GM23248 (cell line): ENCODE measurements around the gene IL20RA. TPM values are rescaled to one million over a fixed set of nuclear protein-coding genes. Genes with fewer than 3 reads are reported as not detected.
A peak's percentile ranks its signal among the peaks of the same experiment; 100 is the strongest.

Experiments
- DNase-seq: peaks from one replicate; pipeline ENCODE4 v3.0.0-alpha.2; 2015
- H2AFZ ChIP-seq: fragments of 200-600 bp; sonication (generic); 2 replicates; pipeline ENCODE4 v1.6.1; 2016; ENCODE audit warnings: antibody characterized with exemption
- H3F3A ChIP-seq: fragments of 200-600 bp; sonication (generic); 2 replicates; pipeline ENCODE4 v1.6.1; 2016; ENCODE audit warnings: mild to moderate bottlenecking, antibody characterized with exemption, mixed run types; ENCODE audit not compliant: insufficient read depth
- H3K27ac ChIP-seq: fragments of 200-600 bp; sonication (generic); 2 replicates; pipeline ENCODE4 v1.5.1; 2016; ENCODE audit warnings: mild to moderate bottlenecking
- H3K27me3 ChIP-seq: fragments of 200-600 bp; sonication (generic); replicated peaks from 2 replicates; pipeline ENCODE4 v1.6.1; 2016; ENCODE audit warnings: mild to moderate bottlenecking; ENCODE audit not compliant: insufficient read depth
- H3K36me3 ChIP-seq: fragments of 200-600 bp; sonication (generic); 2 replicates; pipeline ENCODE4 v1.6.1; 2016; ENCODE audit warnings: low read depth, mild to moderate bottlenecking
- H3K4me1 ChIP-seq: fragments of 200-600 bp; sonication (generic); 2 replicates; pipeline ENCODE4 v1.6.1; 2016; ENCODE audit warnings: mild to moderate bottlenecking; ENCODE audit not compliant: insufficient read depth
- H3K4me2 ChIP-seq: fragments of 200-600 bp; sonication (generic); one replicate; pipeline ENCODE4 v1.6.1; 2016; ENCODE audit warnings: mild to moderate bottlenecking; ENCODE audit not compliant: unreplicated experiment
- H3K4me3 ChIP-seq: fragments of 200-600 bp; sonication (generic); 2 replicates; pipeline ENCODE4 v1.5.1; 2016; ENCODE audit warnings: mild to moderate bottlenecking
- H3K79me2 ChIP-seq: fragments of 200-600 bp; sonication (generic); 2 replicates; pipeline ENCODE4 v1.6.1; 2016; ENCODE audit warnings: mild to moderate bottlenecking; ENCODE audit not compliant: insufficient read depth
- H3K9ac ChIP-seq: fragments of 200-600 bp; sonication (generic); 2 replicates; pipeline ENCODE4 v1.6.1; 2016; ENCODE audit warnings: mild to moderate bottlenecking
- H3K9me2 ChIP-seq: fragments of 200-600 bp; sonication (generic); 2 replicates; pipeline ENCODE4 v1.6.1; 2016; ENCODE audit warnings: mixed run types, mild to moderate bottlenecking, moderate library complexity; ENCODE audit not compliant: insufficient read depth
- H3K9me3 ChIP-seq: fragments of 200-600 bp; sonication (generic); one replicate; pipeline ENCODE4 v1.6.1; 2017; ENCODE audit warnings: low read depth
- H4K20me1 ChIP-seq: fragments of 200-600 bp; sonication (generic); 2 replicates; pipeline ENCODE4 v1.6.0; 2016; ENCODE audit not compliant: insufficient read depth
- EZH2 ChIP-seq: fragments of 200-600 bp; sonication (generic); IDR thresholded peaks from 2 replicates; pipeline ENCODE4 v1.6.1; 2018; ENCODE audit warnings: antibody characterized with exemption, mild to moderate bottlenecking; ENCODE audit not compliant: insufficient read depth, poor library complexity, severe bottlenecking
- EZH2phosphoT487 ChIP-seq: fragments of 200-600 bp; sonication (generic); IDR thresholded peaks from 2 replicates; pipeline ENCODE4 v1.6.1; 2018; ENCODE audit warnings: antibody characterized with exemption, moderate library complexity, mild to moderate bottlenecking, low read depth; ENCODE audit not compliant: insufficient read depth
- WGBS, 2 experiments: methylation state at CpG; one replicate each; pipeline ENCODE4 v1.1.6; 2015 to 2017; ENCODE audit warnings: low lambda C conversion rate in 2 of 2, low coverage in 1 of 2; ENCODE audit errors: missing lambda C conversion rate in 2 of 2; 5-methylcytosine and 5-hydroxymethylcytosine counted together
- in situ Hi-C: fragments of 300-500 bp; cut with MboI; formaldehyde crosslinking; loops from 2 replicates; pipeline ENCODE4 v1.15.0; 2020
- polyA plus RNA-seq: library from polyadenylated mRNA; unstranded; fragments of >200 nt; fragmentation: Nextera tagmentation; extraction: Ambion mirVana; gene quantifications from 2 replicates; pipeline ENCODE4 v1.2.1, GENCODE V29; 2016
- total RNA-seq: library from RNA; depleted of rRNA; stranded (reverse); fragments of >200 nt; shearing (Covaris generic); gene quantifications from 2 replicates; pipeline ENCODE4 v1.2.3, GENCODE V29; 2014

The IL20RA gene
- total and polyA plus RNA-seq, 2 experiments from 2014 or later: not detected

GRCh38 chr6:137043710-137044365 is 927 bp downstream of the IL20RA start:
- DNase-seq: peak; percentile 70
- Histone ChIP-seq H3K4me1 (no peaks in the 10 kb centered on the region), H3K4me2 (peak overlapping the region; percentile 84), H3K9ac (peak overlapping the region; percentile 69), H3K4me3 (peak overlapping the region; percentile 84), H4K20me1 (no peaks in the 10 kb centered on the region), H3K9me3 (no peaks in the 10 kb centered on the region), H2AFZ (peak overlapping the region; percentile 89), H3K27ac (no peak overlapping the region), H3K9me2 (no peaks in the 10 kb centered on the region), H3K79me2 (no peaks in the 10 kb centered on the region), H3K27me3 (peaks cover 13% of the 10 kb centered on the region; the same call in 1 of the 2 replicates), H3K36me3 (no peaks in the 10 kb centered on the region), H3F3A (no peaks in the 10 kb centered on the region)
- WGBS, 2 experiments: 6% methylated on average over 21 to 32 of the region's 42 CpGs
- in situ Hi-C loops: no loop called here
- TF ChIP-seq EZH2: no peak
- TF ChIP-seq EZH2phosphoT487: no peak

DNA sequence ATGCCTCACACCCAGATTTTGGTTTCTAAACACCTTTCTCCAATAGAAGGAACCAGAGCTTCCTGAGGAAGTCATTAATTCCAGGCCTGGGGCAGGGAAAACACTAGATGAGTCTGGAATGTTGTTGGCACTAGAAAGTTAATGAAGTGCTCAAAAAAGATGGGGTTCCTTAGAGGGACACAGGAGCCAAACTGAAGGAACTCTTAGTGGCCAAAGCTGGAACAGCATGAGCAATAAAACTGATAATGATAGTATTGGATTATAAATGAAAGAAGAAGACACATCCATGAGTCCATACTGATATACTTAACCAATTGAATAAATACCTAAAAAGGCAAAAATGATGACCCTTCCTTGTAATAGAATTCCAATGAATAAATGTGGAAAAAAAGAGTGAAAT is 4.4 kb downstream of the IL20RA start:
- Histone ChIP-seq H3K27me3 (peaks cover 13% of the 10 kb centered on the region; the same call in 1 of the 2 replicates), H3K4me1 (no peaks in the 10 kb centered on the region), H3K27ac (no peak overlapping the region), H3K4me3 (no peak overlapping the region), H2AFZ (no peak overlapping the region), H3K79me2 (no peaks in the 10 kb centered on the region), H3K36me3 (no peaks in the 10 kb centered on the region), H3K4me2 (no peak overlapping the region), H3F3A (no peaks in the 10 kb centered on the region), H3K9me3 (no peaks in the 10 kb centered on the region), H3K9ac (no peak overlapping the region), H3K9me2 (no peaks in the 10 kb centered on the region), H4K20me1 (no peaks in the 10 kb centered on the region)
- in situ Hi-C loops: no loop called here
- no peak for DNase-seq
- no peak for TF ChIP-seq EZH2
- no peak for TF ChIP-seq EZH2phosphoT487

- in situ Hi-C loops: no loop called here
- Histone ChIP-seq H3F3A (no peaks in the 10 kb centered on the region), H3K9ac (no peak overlapping the region), H4K20me1 (no peaks in the 10 kb centered on the region), H3K9me3 (no peaks in the 10 kb centered on the region), H3K4me2 (no peak overlapping the region), H3K36me3 (no peaks in the 10 kb centered on the region), H3K4me1 (no peaks in the 10 kb centered on the region), H3K27ac (no peak overlapping the region), H3K9me2 (no peaks in the 10 kb centered on the region), H2AFZ (no peak overlapping the region), H3K27me3 (peaks cover 13% of the 10 kb centered on the region; the same call in 1 of the 2 replicates), H3K79me2 (no peaks in the 10 kb centered on the region), H3K4me3 (no peak overlapping the region)
- TF ChIP-seq EZH2phosphoT487: no peak
- TF ChIP-seq EZH2: no peak
- no peak for DNase-seq
- WGBS, 2 experiments: 48 to 59% methylated on average over 4 of the region's 4 CpGs
Measured at GRCh38 chr6:137039010-137039409, 5.8 kb downstream of the IL20RA start.

DNA sequence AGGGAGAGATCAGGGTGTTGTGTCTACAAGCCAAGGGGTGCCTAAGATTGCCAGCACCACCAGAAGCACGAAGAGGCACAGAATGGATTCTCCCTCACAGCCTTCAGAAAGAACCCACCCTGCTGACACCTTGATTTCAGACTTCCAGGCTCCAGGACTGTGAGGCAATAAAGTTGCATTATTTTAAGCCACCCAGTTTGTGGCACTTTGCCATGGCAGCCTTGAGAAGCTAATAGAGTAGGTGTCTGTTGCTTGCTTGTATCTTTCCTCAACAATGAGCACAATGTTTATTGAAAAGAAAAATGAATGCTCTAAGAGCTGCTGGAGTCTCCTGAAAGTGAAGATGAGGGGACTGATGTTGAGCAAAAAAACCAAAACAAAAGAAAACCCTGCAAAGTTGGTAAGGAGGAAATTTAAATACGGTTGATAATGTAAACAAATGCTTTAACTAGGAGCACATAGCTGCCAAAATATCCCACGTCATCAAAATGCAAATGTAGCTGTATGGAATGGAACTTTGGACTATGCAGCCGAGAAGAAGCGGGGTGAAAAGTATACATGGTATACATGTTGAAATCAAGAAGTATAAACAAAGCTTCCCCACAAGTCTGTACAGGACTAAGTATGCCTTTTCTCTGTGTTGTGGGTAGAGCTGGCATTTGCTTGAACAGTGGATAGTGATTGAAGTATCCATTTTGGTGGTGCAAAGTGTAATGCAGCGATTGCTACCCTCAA is 8.0 kb downstream of the IL20RA start:
- Histone ChIP-seq H3K27ac (no peak overlapping the region), H3K4me3 (no peak overlapping the region), H3K4me1 (no peaks in the 10 kb centered on the region), H3F3A (no peaks in the 10 kb centered on the region), H3K9me2 (no peaks in the 10 kb centered on the region), H3K4me2 (no peak overlapping the region), H3K36me3 (no peaks in the 10 kb centered on the region), H3K27me3 (no peaks in the 10 kb centered on the region; the same call in 1 of the 2 replicates), H2AFZ (no peak overlapping the region), H4K20me1 (no peaks in the 10 kb centered on the region), H3K9me3 (no peaks in the 10 kb centered on the region), H3K79me2 (no peaks in the 10 kb centered on the region), H3K9ac (no peak overlapping the region)
- in situ Hi-C loops: no loop called here
- TF ChIP-seq EZH2 (no peak), EZH2phosphoT487 (no peak)
- DNase-seq: no peak
- 36 to 46% methylated on average over 6 of the region's 6 CpGs for whole genome bisulfite sequencing, 2 experiments
